H9 (cell line): ENCODE measurements around the gene PRAMEF17. TPM values are rescaled to one million over a fixed set of nuclear protein-coding genes. Genes with fewer than 3 reads are reported as not detected.

Source experiments
- DNase-seq: peaks from one replicate; pipeline ENCODE4 v3.0.0-alpha.2; 2017
- H2AFZ ChIP-seq: one replicate; pipeline ENCODE4 v1.6.1; 2013; ENCODE audit warnings: mild to moderate bottlenecking, low read length, control low read depth, moderate library complexity
- H2AK5ac ChIP-seq: 2 replicates; pipeline ENCODE4 v1.6.1; 2013; ENCODE audit warnings: low read length, control low read depth, mixed read lengths; ENCODE audit not compliant: insufficient read length
- H2BK120ac ChIP-seq: one replicate; pipeline ENCODE4 v1.6.1; 2013; ENCODE audit warnings: low read depth, mild to moderate bottlenecking, low read length, control low read depth, inconsistent platforms; ENCODE audit not compliant: poor library complexity, severe bottlenecking
- H2BK12ac ChIP-seq: 2 replicates; pipeline ENCODE4 v1.6.1; 2013; ENCODE audit warnings: low read length, control low read depth, mixed read lengths, low read depth; ENCODE audit not compliant: insufficient read length
- H2BK15ac ChIP-seq: 2 replicates; pipeline ENCODE4 v1.6.1; 2013; ENCODE audit warnings: low read depth, low read length, control low read depth
- H2BK20ac ChIP-seq: one replicate; pipeline ENCODE4 v1.6.1; 2013; ENCODE audit warnings: low read depth, mild to moderate bottlenecking, low read length, control low read depth, inconsistent platforms; ENCODE audit not compliant: poor library complexity, severe bottlenecking
- H2BK5ac ChIP-seq: 2 replicates; pipeline ENCODE4 v1.6.1; 2013; ENCODE audit warnings: low read length, control low read depth, mixed read lengths; ENCODE audit not compliant: insufficient read length
- H3K14ac ChIP-seq: 2 replicates; pipeline ENCODE4 v1.6.1; 2013; ENCODE audit warnings: low read length, control low read depth; ENCODE audit not compliant: insufficient read depth
- H3K18ac ChIP-seq: 2 replicates; pipeline ENCODE4 v1.6.1; 2013; ENCODE audit warnings: low read depth, mild to moderate bottlenecking, mixed read lengths, low read length, control low read depth; ENCODE audit not compliant: insufficient read length
- H3K23ac ChIP-seq: 2 replicates; pipeline ENCODE4 v1.6.1; 2013; ENCODE audit warnings: low read length, control low read depth, mixed read lengths, low read depth; ENCODE audit not compliant: insufficient read length
- H3K23me2 ChIP-seq: 2 replicates; pipeline ENCODE4 v1.6.1; 2013; ENCODE audit warnings: low read depth, mild to moderate bottlenecking, mixed read lengths, low read length, control low read depth; ENCODE audit not compliant: insufficient read length, poor library complexity, severe bottlenecking
- H3K27ac ChIP-seq: 2 replicates; pipeline ENCODE4 v1.5.1; 2013; ENCODE audit warnings: low read length, control low read depth, mixed read lengths, low read depth; ENCODE audit not compliant: insufficient read length
- H3K27me3 ChIP-seq: 2 replicates; pipeline ENCODE4 v1.6.1; 2013; ENCODE audit warnings: low read length, control low read depth, inconsistent platforms; ENCODE audit not compliant: insufficient read depth
- H3K4ac ChIP-seq: 2 replicates; pipeline ENCODE4 v1.6.1; 2013; ENCODE audit warnings: low read depth, mild to moderate bottlenecking, control low read depth, inconsistent platforms, low read length, moderate library complexity
- H3K4me1 ChIP-seq: 2 replicates; pipeline ENCODE4 v1.6.1; 2013; ENCODE audit warnings: low read length, control low read depth, inconsistent platforms; ENCODE audit not compliant: insufficient read depth
- H3K4me2 ChIP-seq: 2 replicates; pipeline ENCODE4 v1.6.1; 2013; ENCODE audit warnings: low read length, control low read depth, mixed read lengths; ENCODE audit not compliant: insufficient read length, insufficient read depth
- H3K56ac ChIP-seq: 2 replicates; pipeline ENCODE4 v1.6.1; 2013; ENCODE audit warnings: low read depth, mild to moderate bottlenecking, mixed read lengths, low read length, control low read depth; ENCODE audit not compliant: insufficient read length
- H3K79me1 ChIP-seq: 2 replicates; pipeline ENCODE4 v1.6.1; 2013; ENCODE audit warnings: low read depth, mild to moderate bottlenecking, moderate library complexity, low read length, control low read depth, inconsistent platforms; ENCODE audit not compliant: insufficient read depth, poor library complexity, severe bottlenecking
- H3K79me2 ChIP-seq: 2 replicates; pipeline ENCODE4 v1.6.1; 2013; ENCODE audit warnings: low read length, control low read depth, inconsistent platforms; ENCODE audit not compliant: insufficient read depth
- H3K9ac ChIP-seq: 2 replicates; pipeline ENCODE4 v1.6.1; 2013; ENCODE audit warnings: low read length, control low read depth, mixed read lengths; ENCODE audit not compliant: insufficient read length; ENCODE audit errors: extremely low read depth
- H3K9me3 ChIP-seq: one replicate; pipeline ENCODE4 v1.6.1; 2013; ENCODE audit warnings: low read depth, low read length, inconsistent platforms; ENCODE audit not compliant: control insufficient read depth
- H3T11ph ChIP-seq: one replicate; pipeline ENCODE4 v1.6.1; 2013; ENCODE audit warnings: mild to moderate bottlenecking, low read length, control low read depth, inconsistent platforms
- H4K20me1 ChIP-seq: one replicate; pipeline ENCODE4 v1.6.1; 2013; ENCODE audit not compliant: control insufficient read depth, insufficient read length, insufficient read depth
- H4K5ac ChIP-seq: 2 replicates; pipeline ENCODE4 v1.6.1; 2013; ENCODE audit warnings: low read depth, mild to moderate bottlenecking, mixed read lengths, low read length, control low read depth; ENCODE audit not compliant: insufficient read length
- H4K8ac ChIP-seq: replicated peaks from 2 replicates; pipeline ENCODE4 v1.6.1; 2013; ENCODE audit warnings: low read length, control low read depth, mixed read lengths, low read depth; ENCODE audit not compliant: insufficient read length
- H4K91ac ChIP-seq: 2 replicates; pipeline ENCODE4 v1.6.1; 2013; ENCODE audit warnings: low read depth, mild to moderate bottlenecking, moderate library complexity, mixed read lengths, low read length, control low read depth; ENCODE audit not compliant: insufficient read length
- H3K27ac Mint-ChIP-seq, 3 experiments: 2 replicates in 2 of 3; 3 replicates in 1 of 3; pipeline ENCODE4 v1.8.0; 2020 to 2021; ENCODE audit warnings: mixed read lengths in 3 of 3, mild to moderate bottlenecking in 1 of 3, moderate library complexity in 1 of 3
- H3K27me3 Mint-ChIP-seq: 2 replicates; pipeline ENCODE4 v1.8.0; 2021; ENCODE audit warnings: low read depth, mild to moderate bottlenecking, moderate library complexity, mixed read lengths
- H3K36me3 Mint-ChIP-seq, 3 experiments: 2 replicates in 2 of 3; 3 replicates in 1 of 3; pipeline ENCODE4 v1.8.0; 2020 to 2021; ENCODE audit warnings: low read depth in 3 of 3, mixed read lengths in 3 of 3; ENCODE audit not compliant: insufficient read depth in 1 of 3
- H3K4me1 Mint-ChIP-seq, 2 experiments: 2 replicates each; pipeline ENCODE4 v1.8.0; 2020; ENCODE audit warnings: mixed read lengths in 2 of 2
- H3K4me3 Mint-ChIP-seq, 2 experiments: 2 replicates in 1 of 2; 3 replicates in 1 of 2; pipeline ENCODE4 v1.8.0; 2020 to 2021; ENCODE audit warnings: mild to moderate bottlenecking in 2 of 2, mixed read lengths in 2 of 2, moderate library complexity in 1 of 2
- H3K9me3 Mint-ChIP-seq, 2 experiments: 2 replicates in 1 of 2; 3 replicates in 1 of 2; pipeline ENCODE4 v1.8.0; 2020; ENCODE audit warnings: mild to moderate bottlenecking in 2 of 2, mixed read lengths in 2 of 2, moderate library complexity in 1 of 2
- CTCF ChIP-seq: fragments of 200-600 bp; sonication (generic); conservative IDR thresholded peaks from 3 replicates; pipeline ENCODE4 v1.8.0; 2021; ENCODE audit warnings: antibody characterized with exemption, mild to moderate bottlenecking
- WGBS: extraction: QIAGEN DNeasy Blood & Tissue Kit; methylation state at CpG from one replicate; pipeline ENCODE4 v1.1.7; 2013; ENCODE audit warnings: missing lambda C conversion rate, low lambda C conversion rate, mixed read lengths; ENCODE audit not compliant: insufficient read length; ENCODE audit errors: extremely low coverage; 5-methylcytosine and 5-hydroxymethylcytosine counted together
- total RNA-seq: library from RNA; stranded (reverse); gene quantifications from 2 replicates; pipeline ENCODE4 v1.2.1, GENCODE V29; 2021

The PRAMEF17 gene
- total RNA-seq, 1 experiment from 2014 or later: not detected

- peaks cover 68 to 94% of the 10 kb centered on the region in 2 experiments for H3K9me3 Mint-ChIP-seq
- Histone ChIP-seq H3K14ac (no peak overlapping the region), H3K56ac (no peak overlapping the region), H3T11ph (no peak overlapping the region), H3K79me1 (no peaks in the 10 kb centered on the region), H3K9ac (no peak overlapping the region), H4K8ac (no peak overlapping the region), H2BK20ac (no peak overlapping the region), H3K27ac (no peak overlapping the region), H4K20me1 (no peaks in the 10 kb centered on the region), H4K5ac (no peak overlapping the region), H3K9me3 (peaks cover 52% of the 10 kb centered on the region), H2BK12ac (no peak overlapping the region), H2BK5ac (no peak overlapping the region), H2AFZ (no peak overlapping the region), H3K27me3 (no peaks in the 10 kb centered on the region), H3K4ac (no peak overlapping the region), H3K23ac (no peak overlapping the region), H3K18ac (no peak overlapping the region), H4K91ac (no peak overlapping the region), H2AK5ac (no peak overlapping the region), H3K79me2 (no peaks in the 10 kb centered on the region), H2BK120ac (no peak overlapping the region), H2BK15ac (no peak overlapping the region), H3K4me1 (no peaks in the 10 kb centered on the region), H3K4me2 (no peak overlapping the region), H3K23me2 (no peaks in the 10 kb centered on the region)
- H3K36me3 Mint-ChIP-seq: peaks cover 6 to 31% (median 8%) of the 10 kb centered on the region in 3 experiments; a peak in 6 of 7 replicates
- TF ChIP-seq CTCF: no peak
- peaks cover 7% of the 10 kb centered on the region for H3K27me3 Mint-ChIP-seq
- no peak overlapping the region for H3K27ac Mint-ChIP-seq
- no peak for DNase-seq
- no peaks in the 10 kb centered on the region for H3K4me1 Mint-ChIP-seq
- WGBS: no CpG with 5 or more reads among the region's 13 CpGs
- no peak overlapping the region for H3K4me3 Mint-ChIP-seq
Observed at GRCh38 chr1:13430495-13430894, 41.1 kb downstream of the PRAMEF17 start.
